HG03442 (cell line): ENCODE results near the gene B4GALT1.
"Not testable (repeated sequence)": the region's sequence is repeated elsewhere in the genome, so short reads cannot be mapped to it uniquely, and the experiment has no call there.

ENCODE experiments used
- ATAC-seq: cut with Tn5 transposase; IDR thresholded peaks from one replicate; pipeline ENCODE4 v1.9.1; 2021; ENCODE audit warnings: mild to moderate bottlenecking, moderate library complexity; ENCODE audit not compliant: unreplicated experiment

Gene B4GALT1

GRCh38 chr9:33163433-33164137 lies 3.6 kb downstream of the B4GALT1 start:
- no peak for ATAC-seq

- no peak for ATAC-seq
These were observed 4.3 kb downstream of the B4GALT1 start for GRCh38 chr9:33162721-33163311.

- no peak for ATAC-seq
These were observed 5.5 kb downstream of the B4GALT1 start for GRCh38 chr9:33161589-33162132.

GRCh38 chr9:33161011-33161588 lies 6.0 kb downstream of the B4GALT1 start:
- ATAC-seq = peak; percentile 17

- ATAC-seq = not testable (repeated sequence)
These were observed 6.7 kb downstream of the B4GALT1 start for GRCh38 chr9:33160446-33160845.

- peak; percentile 28 for ATAC-seq
These were observed 7.4 kb downstream of the B4GALT1 start for GRCh38 chr9:33159777-33160127.

GRCh38 chr9:33158843-33159776 lies 8.0 kb downstream of the B4GALT1 start:
- ATAC-seq = no peak

- ATAC-seq = no peak
These were observed 8.9 kb downstream of the B4GALT1 start for GRCh38 chr9:33157960-33158842.

- no peak for ATAC-seq
These were observed 11.7 kb downstream of the B4GALT1 start for GRCh38 chr9:33155393-33155792.

- ATAC-seq = no peak
These were observed 12.8 kb downstream of the B4GALT1 start for GRCh38 chr9:33154371-33154770.

GRCh38 chr9:33153666-33154065 lies 13.5 kb downstream of the B4GALT1 start:
- ATAC-seq = peak; percentile 40

- ATAC-seq = no peak
These were observed 14.1 kb downstream of the B4GALT1 start for GRCh38 chr9:33153001-33153400.

- ATAC-seq = no peak
These were observed 15.5 kb downstream of the B4GALT1 start for GRCh38 chr9:33151601-33152000.

GRCh38 chr9:33151007-33151557 lies 16.1 kb downstream of the B4GALT1 start:
- ATAC-seq = no peak

GRCh38 chr9:33148367-33149014 lies 18.6 kb downstream of the B4GALT1 start:
- ATAC-seq = no peak

- ATAC-seq = no peak
These were observed 19.5 kb downstream of the B4GALT1 start for GRCh38 chr9:33147416-33148169.

- ATAC-seq = no peak
These were observed 20.8 kb downstream of the B4GALT1 start for GRCh38 chr9:33146298-33146697.

- no peak for ATAC-seq
These were observed 22.6 kb downstream of the B4GALT1 start for GRCh38 chr9:33144551-33144950.
